OCI-LY3 (cell line): ENCODE measurements around the gene INKA1.

Experiments used
- H2AFZ ChIP-seq: fragments of 200-600, 300-600 bp; shearing (Covaris generic); 2 replicates; pipeline ENCODE4 v1.6.0; 2014; ENCODE audit warnings: antibody characterized with exemption, low read depth, low read length
- H3K27ac ChIP-seq: fragments of 200-600, 300-600 bp; sonication (generic); 2 replicates; pipeline ENCODE4 v1.5.1; 2014; ENCODE audit warnings: mild to moderate bottlenecking, low read length, moderate library complexity, mixed read lengths
- H3K27me3 ChIP-seq: fragments of 200-600, 300-600 bp; sonication (generic); 2 replicates; pipeline ENCODE4 v1.6.1; 2014; ENCODE audit warnings: low read depth, low read length, mixed read lengths
- H3K36me3 ChIP-seq: fragments of 200-600, 300-600 bp; sonication (generic); replicated peaks from 2 replicates; pipeline ENCODE3; 2014; ENCODE audit warnings: low read depth, low read length, mixed read lengths
- H3K4me1 ChIP-seq: fragments of 300-600, 200-600 bp; sonication (generic); 2 replicates; pipeline ENCODE4 v1.6.1; 2014; ENCODE audit warnings: low read length, mixed read lengths
- H3K4me2 ChIP-seq: fragments of 200-600, 300-600 bp; sonication (generic); 2 replicates; pipeline ENCODE4 v1.6.1; 2014; ENCODE audit warnings: low read length, mixed read lengths
- H3K4me3 ChIP-seq: fragments of 300-600, 200-600 bp; sonication (generic); 2 replicates; pipeline ENCODE4 v1.5.1; 2014; ENCODE audit warnings: antibody characterized with exemption, mild to moderate bottlenecking, low read length, moderate library complexity
- H3K79me2 ChIP-seq: fragments of 300-600, 200-600 bp; shearing (Covaris generic); 2 replicates; pipeline ENCODE4 v1.6.1; 2014; ENCODE audit warnings: mild to moderate bottlenecking, low read length, mixed read lengths
- H3K9ac ChIP-seq: fragments of 300-600, 200-600 bp; shearing (Covaris generic); 2 replicates; pipeline ENCODE4 v1.6.0; 2014; ENCODE audit warnings: mild to moderate bottlenecking, low read length, moderate library complexity
- H3K9me3 ChIP-seq: fragments of 200-600, 300-600 bp; shearing (Covaris generic); 2 replicates; pipeline ENCODE4 v1.6.1; 2014; ENCODE audit warnings: low read length, mixed read lengths; ENCODE audit not compliant: insufficient read depth
- H4K20me1 ChIP-seq: fragments of 200-600, 300-600 bp; sonication (generic); 2 replicates; pipeline ENCODE4 v1.6.1; 2016; ENCODE audit warnings: low read length, mixed read lengths; ENCODE audit not compliant: insufficient read depth
- EZH2phosphoT487 ChIP-seq: fragments of 200-600 bp; shearing (Covaris generic); IDR thresholded peaks from 2 replicates; pipeline ENCODE4 v1.6.1; 2018; ENCODE audit warnings: antibody characterized with exemption, mixed run types, low read depth
- TF ChIP-seq, protein P1 (sequence below): fragments of 200-600, 300-600 bp; sonication (generic); IDR thresholded peaks from 2 replicates; pipeline ENCODE4 v1.5.1; 2014; ENCODE audit warnings: antibody characterized with exemption, low read length, low read depth

The INKA1 gene

DNA sequence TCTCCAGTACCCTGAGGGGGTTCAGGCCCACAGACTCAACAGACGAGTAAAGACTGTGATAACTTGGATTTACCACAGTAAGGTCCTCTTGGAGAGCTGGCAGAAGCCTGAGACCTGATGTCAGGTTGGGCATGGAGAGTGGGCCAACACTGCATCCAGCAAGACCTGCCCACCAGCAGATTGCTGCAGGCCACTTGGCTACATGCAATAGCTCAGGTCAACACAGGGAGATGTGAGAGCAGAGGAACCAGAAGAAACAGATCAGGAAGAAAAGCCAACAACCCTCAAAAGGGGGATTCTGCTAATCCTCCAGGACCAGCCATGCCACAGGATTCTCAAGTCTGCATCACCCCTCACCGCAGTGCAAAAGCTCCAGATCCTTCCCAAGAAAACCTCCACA lies 15.0 kb upstream of the INKA1 start:
- no peaks in the 10 kb centered on the region for H4K20me1 ChIP-seq
- peaks cover 14% of the 10 kb centered on the region for H3K4me1 ChIP-seq
- no peaks in the 10 kb centered on the region for H3K9me3 ChIP-seq
- H3K36me3 ChIP-seq, result peaks cover 3% of the 10 kb centered on the region
- no peak overlapping the region for H3K9ac ChIP-seq
- H3K4me3 ChIP-seq, result no peak overlapping the region
- H3K79me2 ChIP-seq, result peaks cover 27% of the 10 kb centered on the region
- TF ChIP-seq EZH2phosphoT487, result no peak
- TF ChIP-seq, protein P1, sequence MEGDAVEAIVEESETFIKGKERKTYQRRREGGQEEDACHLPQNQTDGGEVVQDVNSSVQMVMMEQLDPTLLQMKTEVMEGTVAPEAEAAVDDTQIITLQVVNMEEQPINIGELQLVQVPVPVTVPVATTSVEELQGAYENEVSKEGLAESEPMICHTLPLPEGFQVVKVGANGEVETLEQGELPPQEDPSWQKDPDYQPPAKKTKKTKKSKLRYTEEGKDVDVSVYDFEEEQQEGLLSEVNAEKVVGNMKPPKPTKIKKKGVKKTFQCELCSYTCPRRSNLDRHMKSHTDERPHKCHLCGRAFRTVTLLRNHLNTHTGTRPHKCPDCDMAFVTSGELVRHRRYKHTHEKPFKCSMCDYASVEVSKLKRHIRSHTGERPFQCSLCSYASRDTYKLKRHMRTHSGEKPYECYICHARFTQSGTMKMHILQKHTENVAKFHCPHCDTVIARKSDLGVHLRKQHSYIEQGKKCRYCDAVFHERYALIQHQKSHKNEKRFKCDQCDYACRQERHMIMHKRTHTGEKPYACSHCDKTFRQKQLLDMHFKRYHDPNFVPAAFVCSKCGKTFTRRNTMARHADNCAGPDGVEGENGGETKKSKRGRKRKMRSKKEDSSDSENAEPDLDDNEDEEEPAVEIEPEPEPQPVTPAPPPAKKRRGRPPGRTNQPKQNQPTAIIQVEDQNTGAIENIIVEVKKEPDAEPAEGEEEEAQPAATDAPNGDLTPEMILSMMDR, result no peak
- no peak overlapping the region for H3K4me2 ChIP-seq
- H2AFZ ChIP-seq, result no peak overlapping the region
- no peak overlapping the region for H3K27ac ChIP-seq
- no peaks in the 10 kb centered on the region for H3K27me3 ChIP-seq

DNA sequence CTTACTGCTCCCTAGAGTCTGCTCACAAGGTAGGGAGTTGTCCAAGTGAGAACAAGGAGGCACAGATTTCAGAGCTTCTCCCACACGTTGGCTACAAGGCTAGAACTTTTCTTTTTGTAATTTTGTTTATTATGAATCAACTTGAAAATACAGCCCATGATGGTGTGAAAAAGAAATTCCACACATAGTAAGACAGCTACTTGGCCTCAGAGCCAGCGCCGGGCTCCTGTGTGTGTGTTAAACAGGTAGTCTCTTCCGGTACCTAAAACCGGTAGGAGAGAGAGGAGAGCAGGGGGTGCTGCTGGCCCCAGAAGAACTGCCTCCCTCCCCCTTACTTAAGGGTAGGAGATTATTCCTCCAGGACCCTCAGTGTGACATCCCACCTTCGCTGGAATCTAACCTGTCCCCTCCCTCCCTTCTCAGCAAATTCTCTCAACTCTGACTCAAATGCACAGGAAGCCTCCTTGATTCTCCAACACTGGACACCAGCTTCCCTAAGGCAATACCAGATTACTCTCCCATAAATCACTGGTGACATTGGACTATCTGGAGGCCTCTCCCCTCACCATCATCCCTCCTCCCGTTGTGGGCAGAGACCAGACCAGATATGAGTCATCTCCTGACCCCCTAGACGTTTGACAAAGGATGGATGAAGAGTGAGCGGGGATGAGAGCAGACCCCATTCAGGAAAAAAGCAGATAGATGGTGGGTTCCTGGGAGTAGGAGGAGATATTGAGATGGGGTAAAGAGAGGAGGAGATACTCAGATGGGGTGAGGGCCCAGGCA lies 12.2 kb upstream of the INKA1 start:
- Histone ChIP-seq H3K9me3 (no peaks in the 10 kb centered on the region), H3K9ac (no peak overlapping the region), H2AFZ (no peak overlapping the region), H3K27me3 (no peaks in the 10 kb centered on the region), H3K4me1 (peaks cover 7% of the 10 kb centered on the region), H3K79me2 (peaks cover 5% of the 10 kb centered on the region), H3K4me3 (no peak overlapping the region), H4K20me1 (no peaks in the 10 kb centered on the region), H3K4me2 (no peak overlapping the region), H3K27ac (no peak overlapping the region), H3K36me3 (no peaks in the 10 kb centered on the region)
- TF ChIP-seq EZH2phosphoT487, result no peak
- TF ChIP-seq, protein P1, result no peak

GRCh38 chr3:49791571-49791970 lies 11.5 kb upstream of the INKA1 start:
- H4K20me1 ChIP-seq, result no peaks in the 10 kb centered on the region
- no peaks in the 10 kb centered on the region for H3K79me2 ChIP-seq
- H2AFZ ChIP-seq, result no peak overlapping the region
- H3K36me3 ChIP-seq, result no peaks in the 10 kb centered on the region
- no peak overlapping the region for H3K4me2 ChIP-seq
- no peak overlapping the region for H3K9ac ChIP-seq
- TF ChIP-seq, protein P1, result no peak
- TF ChIP-seq EZH2phosphoT487, result no peak
- no peaks in the 10 kb centered on the region for H3K9me3 ChIP-seq
- H3K4me3 ChIP-seq, result no peak overlapping the region
- no peaks in the 10 kb centered on the region for H3K27me3 ChIP-seq
- H3K4me1 ChIP-seq, result peaks cover 7% of the 10 kb centered on the region
- no peak overlapping the region for H3K27ac ChIP-seq

- Histone ChIP-seq H3K4me2 (no peak overlapping the region), H3K36me3 (no peaks in the 10 kb centered on the region), H3K4me3 (no peak overlapping the region), H3K27ac (no peak overlapping the region), H3K79me2 (no peaks in the 10 kb centered on the region), H4K20me1 (no peaks in the 10 kb centered on the region), H3K4me1 (no peaks in the 10 kb centered on the region), H3K27me3 (no peaks in the 10 kb centered on the region), H3K9ac (no peak overlapping the region), H3K9me3 (no peaks in the 10 kb centered on the region), H2AFZ (no peak overlapping the region)
- TF ChIP-seq, protein P1, result no peak
- TF ChIP-seq EZH2phosphoT487, result no peak
These were observed 10.5 kb upstream of the INKA1 start for GRCh38 chr3:49792371-49793150.
